IMR-90 (cell line): Measurements from ENCODE around the gene PANK2.

Experiments
- BHLHE40 ChIP-seq: fragments of 150-350 bp; IDR thresholded peaks from 2 replicates; pipeline ENCODE4 v1.6.1; 2016; ENCODE audit warnings: mild to moderate bottlenecking, low read depth, low read length
- CEBPB ChIP-seq: IDR thresholded peaks from 2 replicates; pipeline ENCODE4 v1.6.1; 2012; ENCODE audit warnings: low read depth, low read length, improper control_type of control experiment
- CHD1 ChIP-seq: IDR thresholded peaks from 2 replicates; pipeline ENCODE4 v1.6.1; 2012; ENCODE audit warnings: low read depth, low read length, improper control_type of control experiment
- CTCF ChIP-seq: conservative IDR thresholded peaks from 2 replicates; pipeline ENCODE4 v1.5.1; 2012; ENCODE audit warnings: mild to moderate bottlenecking, low read depth, low read length, improper control_type of control experiment
- FOS ChIP-seq: fragments of 150-350 bp; IDR thresholded peaks from 2 replicates; pipeline ENCODE4 v1.6.1; 2016; ENCODE audit warnings: low read depth, low read length
- MAZ ChIP-seq: IDR thresholded peaks from 2 replicates; pipeline ENCODE4 v1.6.1; 2012; ENCODE audit warnings: low read depth, mild to moderate bottlenecking, low read length, improper control_type of control experiment, moderate library complexity, borderline replicate concordance
- NFE2L2 ChIP-seq: fragments of 150-350 bp; IDR thresholded peaks from 2 replicates; pipeline ENCODE4 v1.6.1; 2016; ENCODE audit warnings: low read depth, mild to moderate bottlenecking, low read length
- POLR2A ChIP-seq: IDR thresholded peaks from 2 replicates; pipeline ENCODE4 v1.6.1; 2012; ENCODE audit warnings: mild to moderate bottlenecking, low read depth, low read length
- RAD21 ChIP-seq: IDR thresholded peaks from 2 replicates; pipeline ENCODE4 v1.6.1; 2012; ENCODE audit warnings: low read length, improper control_type of control experiment
- RFX5 ChIP-seq: IDR thresholded peaks from 2 replicates; pipeline ENCODE4 v1.8.0; 2012; ENCODE audit warnings: low read depth, mild to moderate bottlenecking, low read length, moderate library complexity

DNA sequence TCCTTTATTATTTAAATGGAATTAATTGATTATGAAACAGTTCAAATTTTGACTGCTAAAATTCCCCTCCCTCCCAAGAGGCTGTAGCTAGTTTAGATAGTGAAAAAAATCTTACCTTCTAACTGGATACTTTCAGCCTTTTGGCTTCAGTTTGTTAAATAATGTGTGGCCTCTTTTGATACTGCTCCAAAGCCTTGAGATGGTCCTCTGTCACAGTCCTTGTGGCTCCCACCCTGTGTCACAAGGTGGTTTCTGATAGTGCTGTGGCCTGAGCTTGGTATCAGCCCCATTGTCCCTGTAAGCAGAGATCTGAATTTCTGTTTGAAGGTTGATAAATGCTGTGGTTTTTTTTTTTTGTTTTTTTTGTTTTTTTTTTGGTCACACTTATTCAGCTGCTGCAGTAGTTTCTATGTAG, 20.8 kb downstream of the PANK2 start:
- TF ChIP-seq CEBPB (no peak), RAD21 (no peak), MAZ (no peak), CHD1 (no peak), CTCF (no peak), RFX5 (no peak), POLR2A (no peak), FOS (no peak), BHLHE40 (no peak), NFE2L2 (no peak)
